ENCODE results near the gene KIZ. TPM values are rescaled to one million over a fixed set of nuclear protein-coding genes. Genes with fewer than 3 reads are reported as not detected.

The KIZ gene
- total and polyA plus RNA-seq, 2 experiments from 2014 or later, result 58.3 to 63.6 TPM

DNA sequence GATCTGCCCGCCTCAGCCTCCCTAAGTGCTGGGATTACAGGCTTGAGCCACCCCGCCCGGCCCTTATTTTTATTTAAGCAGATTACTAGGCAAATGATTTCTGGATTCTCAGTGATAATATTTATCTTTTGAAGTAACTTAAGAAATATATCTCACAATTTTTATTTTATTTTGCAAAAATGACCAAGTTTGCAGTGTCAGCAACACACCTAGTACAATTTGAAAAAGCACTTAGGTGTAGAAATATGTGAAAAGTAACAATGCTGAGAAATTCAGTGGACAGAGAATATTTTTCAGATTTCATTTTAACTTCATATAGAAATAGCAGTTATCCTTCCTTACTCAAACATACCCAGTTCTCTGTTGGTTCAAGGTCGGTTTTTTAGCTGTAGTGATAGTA, 98.3 kb downstream of the KIZ start:
- Histone ChIP-seq H3K4me2 (0 out of 2 replicates have a peak overlapping the region, but pooled peaks have one; percentile 9), H3K27ac (ENCODE audit: low read depth) (peak overlapping the region; percentile 23; the same call in 1 of the 2 replicates), H3K9me2 (ENCODE audit: insufficient read depth) (no peaks in the 10 kb centered on the region), H3F3A (replicated peaks; ENCODE audit: low read depth) (no peaks in the 10 kb centered on the region), H4K20me1 (replicated peaks; ENCODE audit: insufficient read depth) (no peaks in the 10 kb centered on the region), H3K4me1 (ENCODE audit: insufficient read depth) (peaks cover 17% of the 10 kb centered on the region), H3K4me3 (no peak overlapping the region), H3K79me2 (replicated peaks; ENCODE audit: insufficient read depth) (no peaks in the 10 kb centered on the region), H2AFZ (no peak overlapping the region), H3K27me3 (ENCODE audit: insufficient read depth) (no peaks in the 10 kb centered on the region), H3K36me3 (ENCODE audit: insufficient read depth) (no peaks in the 10 kb centered on the region)
- Mint-ChIP-seq H3K4me3 (no peak overlapping the region), H3K27me3 (ENCODE audit: insufficient read depth, low read depth, poor library complexity) (peaks cover 5% of the 10 kb centered on the region), H3K4me1 (peaks cover 50% of the 10 kb centered on the region), H3K9me3 (no peaks in the 10 kb centered on the region), H3K36me3 (ENCODE audit: low read depth) (peaks cover 17% of the 10 kb centered on the region; the same call in 2 of the 3 replicates), H3K27ac (no peak overlapping the region)
- ATAC-seq, result no peak
- no peak for DNase-seq (ENCODE audit: low spot score)
- TF ChIP-seq REST (IDR thresholded peaks at IDR 0.05; ENCODE audit: unreplicated experiment), result no peak

DNA sequence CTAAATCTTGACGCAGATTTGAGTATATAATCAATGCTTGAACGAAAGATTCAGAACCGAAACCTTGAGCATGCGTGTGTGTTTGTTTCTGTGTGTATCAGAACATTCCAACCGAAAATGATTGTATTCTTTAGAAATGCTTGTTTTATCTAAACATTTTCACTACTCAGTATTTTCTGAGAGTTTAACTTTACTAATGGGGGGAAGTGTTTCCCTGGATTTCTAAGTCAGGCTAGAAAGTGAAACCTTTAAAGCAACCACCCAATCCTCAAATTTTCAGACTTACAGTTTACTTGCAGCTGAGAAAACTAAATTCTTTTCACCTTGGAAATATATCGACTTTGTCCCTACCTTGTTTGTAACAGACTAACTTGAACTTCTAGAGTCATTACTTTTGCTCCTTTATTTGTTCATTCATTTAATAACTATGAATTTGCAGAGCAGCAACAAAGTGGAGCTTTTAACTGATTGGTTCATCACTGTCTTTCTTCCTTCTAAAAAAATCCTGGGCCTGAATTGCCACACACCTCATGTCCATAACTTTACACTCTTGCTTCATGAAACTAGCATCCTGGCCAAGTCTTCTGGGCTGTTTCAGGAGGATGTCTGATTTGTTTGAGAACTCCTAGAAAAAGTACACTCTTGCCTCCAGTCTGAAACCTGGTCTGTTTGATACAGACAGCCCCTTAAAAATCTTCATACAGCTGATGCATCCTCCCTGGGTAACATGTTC, 99.5 kb downstream of the KIZ start:
- no peaks in the 10 kb centered on the region for H3K79me2 ChIP-seq (replicated peaks; ENCODE audit: insufficient read depth)
- H3K27me3 ChIP-seq (ENCODE audit: insufficient read depth), result no peaks in the 10 kb centered on the region
- Mint-ChIP-seq H3K9me3 (no peaks in the 10 kb centered on the region), H3K4me1 (peaks cover 45% of the 10 kb centered on the region), H3K27me3 (ENCODE audit: insufficient read depth, low read depth, poor library complexity) (peaks cover 5% of the 10 kb centered on the region), H3K36me3 (ENCODE audit: low read depth) (peaks cover 21% of the 10 kb centered on the region; the same call in 2 of the 3 replicates), H3K27ac (no peak overlapping the region; the same call in 1 of the 2 replicates), H3K4me3 (no peak overlapping the region)
- H4K20me1 ChIP-seq (replicated peaks; ENCODE audit: insufficient read depth), result no peaks in the 10 kb centered on the region
- no peak overlapping the region for H2AFZ ChIP-seq
- no peak overlapping the region for H3K4me3 ChIP-seq
- DNase-seq (ENCODE audit: low spot score), result no peak
- no peaks in the 10 kb centered on the region for H3K9me2 ChIP-seq (ENCODE audit: insufficient read depth)
- peaks cover 8% of the 10 kb centered on the region for H3K36me3 ChIP-seq (ENCODE audit: insufficient read depth)
- peak overlapping the region; percentile 23; the same call in 1 of the 2 replicates for H3K27ac ChIP-seq (ENCODE audit: low read depth)
- H3K4me1 ChIP-seq (ENCODE audit: insufficient read depth), result peaks cover 17% of the 10 kb centered on the region
- 0 out of 2 replicates have a peak overlapping the region, but pooled peaks have one; percentile 9 for H3K4me2 ChIP-seq
- no peaks in the 10 kb centered on the region for H3F3A ChIP-seq (replicated peaks; ENCODE audit: low read depth)
- ATAC-seq, result no peak
- TF ChIP-seq REST (IDR thresholded peaks at IDR 0.05; ENCODE audit: unreplicated experiment) (no peak), EZH2phosphoT487 (IDR thresholded peaks at IDR 0.05; ENCODE audit: unreplicated experiment) (no peak), NANOG (IDR thresholded peaks at IDR 0.05; ENCODE audit: borderline replicate concordance) (no peak), POLR2AphosphoS5 (IDR thresholded peaks at IDR 0.05; ENCODE audit: low read depth) (no peak), CREB1 (CRISPR knock-in tag; IDR thresholded peaks at IDR 0.05; ENCODE audit: low read depth) (no peak), ZNF331 (CRISPR knock-in tag; IDR thresholded peaks at IDR 0.05; ENCODE audit: low read depth) (no peak), CTCF (conservative IDR thresholded peaks at IDR 0.05; ENCODE audit: low read depth in 2 of 2) (no peak)
- TF ChIP-seq, protein P1, sequence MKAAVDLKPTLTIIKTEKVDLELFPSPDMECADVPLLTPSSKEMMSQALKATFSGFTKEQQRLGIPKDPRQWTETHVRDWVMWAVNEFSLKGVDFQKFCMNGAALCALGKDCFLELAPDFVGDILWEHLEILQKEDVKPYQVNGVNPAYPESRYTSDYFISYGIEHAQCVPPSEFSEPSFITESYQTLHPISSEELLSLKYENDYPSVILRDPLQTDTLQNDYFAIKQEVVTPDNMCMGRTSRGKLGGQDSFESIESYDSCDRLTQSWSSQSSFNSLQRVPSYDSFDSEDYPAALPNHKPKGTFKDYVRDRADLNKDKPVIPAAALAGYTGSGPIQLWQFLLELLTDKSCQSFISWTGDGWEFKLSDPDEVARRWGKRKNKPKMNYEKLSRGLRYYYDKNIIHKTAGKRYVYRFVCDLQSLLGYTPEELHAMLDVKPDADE (IDR thresholded peaks at IDR 0.05), result no peak

Measured in GM23338 (cell line).